Stimulated activated CD4-positive, alpha-beta T cell treated with anti-CD3 and anti-CD28 coated beads, Interleukin-15, amount 100 ng/mL, for 1 hour (primary cell): ENCODE measurements around the gene EVI5.

ENCODE experiments used
- DNase-seq, 2 donors: peaks; one replicate each; pipeline ENCODE4 v3.0.0-alpha.2; 2020; ENCODE audit warnings: low read depth in 1 of 2, low spot score in 1 of 2

Gene EVI5

GRCh38 chr1:92486251-92487077, 298.4 kb downstream of the EVI5 start, which contains the start of gene GFI1:
GFI1 (minus strand) TSS chr1:92486925; CDS start chr1:92483487, 3,438 bp downstream.
- peak in 1 of 2 donors; percentile 50 for DNase-seq

DNA sequence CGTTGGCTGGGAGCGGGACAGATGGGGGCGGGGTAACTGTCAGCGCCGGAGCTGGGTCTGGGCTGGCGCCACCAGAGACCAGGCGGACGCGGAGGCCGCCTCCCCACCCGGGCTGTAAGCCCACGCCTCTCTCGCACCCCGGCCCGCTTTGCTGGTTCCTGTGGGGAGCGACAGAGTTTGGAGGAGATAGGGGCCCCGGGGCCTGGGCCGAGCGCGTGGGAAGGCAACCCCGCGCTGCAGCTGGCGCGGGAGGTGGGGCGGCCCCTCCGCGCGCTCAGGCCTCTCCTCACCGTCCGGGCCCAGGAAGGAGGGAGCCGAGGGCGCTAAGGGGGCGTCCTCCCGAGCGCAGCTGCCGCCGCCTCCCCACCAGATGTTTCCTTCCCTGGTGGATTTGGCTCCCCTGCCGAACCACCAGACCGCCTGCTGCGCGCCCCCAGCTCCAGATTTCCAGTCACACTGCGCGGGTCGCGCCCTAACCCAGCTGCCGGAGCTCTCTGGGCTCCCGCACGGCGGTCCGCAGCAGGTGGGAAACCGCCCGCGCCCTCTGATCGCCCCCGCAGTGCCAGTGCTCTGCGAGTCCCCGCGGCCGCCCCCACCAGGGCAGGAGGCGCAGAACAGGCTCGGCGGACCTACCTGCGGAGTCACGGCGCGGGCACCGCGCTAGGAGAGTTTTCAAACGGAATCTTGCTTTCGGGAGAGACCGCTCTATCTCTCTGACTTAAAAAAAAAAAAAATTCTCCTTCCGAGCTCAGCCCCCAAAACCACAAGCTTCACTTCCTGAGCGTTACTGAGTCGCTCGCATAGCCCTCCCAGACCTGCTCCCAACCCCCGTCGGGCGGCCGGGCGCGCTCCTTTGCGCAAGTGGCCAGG, 299.3 kb downstream of the EVI5 start:
- DNase-seq, result peak; percentile 70 to 84

DNA sequence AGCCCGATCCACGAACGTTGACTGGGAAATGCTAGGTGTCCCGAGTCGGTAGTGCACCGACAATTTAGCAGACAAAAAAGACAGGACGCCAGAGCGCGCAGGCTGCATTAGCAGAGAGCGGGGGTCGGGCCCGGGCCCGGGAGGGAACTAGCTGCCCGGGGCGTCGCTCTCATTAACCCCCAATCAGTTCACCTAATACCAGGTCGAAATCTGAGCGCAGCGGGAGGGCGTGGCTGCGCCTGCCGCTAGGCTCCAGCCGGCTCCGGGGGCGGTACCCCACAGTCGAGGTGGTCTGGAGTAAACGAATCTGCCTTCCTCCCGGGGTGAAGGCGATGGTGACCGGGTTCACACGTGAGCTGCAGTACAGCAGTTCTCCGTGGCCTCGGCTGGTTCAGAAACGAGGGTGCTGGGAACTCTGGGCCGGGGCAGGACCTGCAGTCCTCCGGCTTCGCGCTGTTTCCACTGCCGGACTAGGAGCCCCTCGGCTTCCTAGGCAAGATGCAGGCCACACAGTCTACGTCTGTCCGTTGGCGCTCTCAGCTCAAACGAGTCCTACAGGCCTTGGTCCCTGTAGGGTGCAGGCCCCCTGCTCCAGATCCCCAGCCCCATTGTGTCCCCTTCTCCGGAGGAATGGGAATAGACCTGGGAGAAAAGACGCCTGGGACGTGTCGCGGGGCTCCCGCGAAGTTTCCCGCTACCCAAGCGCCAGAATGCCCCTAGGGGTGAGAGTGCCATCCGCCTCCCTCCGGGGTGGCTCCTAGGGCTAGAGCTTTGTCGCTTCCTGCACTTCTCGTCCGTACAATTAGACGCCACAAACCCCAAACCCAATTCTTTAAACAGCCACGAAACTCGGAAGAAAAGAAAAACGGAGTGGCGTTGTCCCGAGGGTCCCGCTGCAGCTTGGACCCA, 300.2 kb downstream of the EVI5 start:
- DNase-seq, result peak in 1 of 2 donors; percentile 70

DNA sequence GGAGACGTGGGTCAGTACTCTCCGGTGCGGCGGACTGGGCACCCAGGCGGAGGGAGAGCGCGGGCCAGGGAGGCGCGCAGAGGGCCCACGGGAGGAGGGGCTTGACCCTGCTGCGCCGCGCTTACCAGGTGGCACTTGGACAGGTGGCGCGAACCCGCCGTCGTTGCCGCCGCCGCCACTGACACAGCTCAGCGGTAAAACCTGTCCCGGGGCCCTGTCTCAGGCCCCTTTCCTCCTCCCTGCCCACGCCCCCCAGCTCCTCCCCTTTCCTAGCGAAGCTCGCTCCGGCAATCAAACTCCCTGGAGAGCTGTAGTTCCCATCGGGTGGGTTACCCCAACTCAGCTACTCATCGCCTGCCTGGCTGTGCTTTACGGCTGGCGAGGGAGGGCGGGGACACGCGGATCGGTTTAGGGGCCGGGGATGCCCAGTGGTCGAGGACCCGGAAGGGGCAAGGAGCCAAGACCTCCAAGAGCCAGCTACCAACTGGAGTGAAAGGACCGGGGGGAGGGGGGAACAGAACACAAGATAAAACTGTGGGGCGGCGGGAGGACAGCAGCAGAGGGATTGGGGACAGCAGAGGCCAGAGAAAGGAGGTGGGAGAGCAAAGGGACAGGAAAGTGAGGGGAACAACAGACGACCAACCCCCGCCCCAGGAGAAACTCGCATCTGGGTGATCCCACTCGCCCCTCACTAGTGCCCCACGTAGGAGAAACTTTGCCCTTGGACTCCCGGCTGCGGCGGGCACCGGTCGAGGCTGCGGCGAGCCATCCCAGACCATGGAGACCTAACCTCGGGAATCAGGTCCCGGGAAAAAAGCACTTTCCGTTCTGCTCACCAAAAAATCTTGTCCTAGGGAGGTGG, 301.1 kb downstream of the EVI5 start:
- DNase-seq, result peak in 1 of 2 donors; percentile 66

- no peak for DNase-seq
These were observed 302.0 kb downstream of the EVI5 start for GRCh38 chr1:92482665-92483609.

GRCh38 chr1:92481971-92482664, 302.8 kb downstream of the EVI5 start:
- no peak for DNase-seq

GRCh38 chr1:92481599-92481925, 303.3 kb downstream of the EVI5 start:
- no peak for DNase-seq

GRCh38 chr1:92480813-92481598, 303.9 kb downstream of the EVI5 start:
- DNase-seq, result no peak

- no peak for DNase-seq
These were observed 304.6 kb downstream of the EVI5 start for GRCh38 chr1:92480200-92480812.

DNA sequence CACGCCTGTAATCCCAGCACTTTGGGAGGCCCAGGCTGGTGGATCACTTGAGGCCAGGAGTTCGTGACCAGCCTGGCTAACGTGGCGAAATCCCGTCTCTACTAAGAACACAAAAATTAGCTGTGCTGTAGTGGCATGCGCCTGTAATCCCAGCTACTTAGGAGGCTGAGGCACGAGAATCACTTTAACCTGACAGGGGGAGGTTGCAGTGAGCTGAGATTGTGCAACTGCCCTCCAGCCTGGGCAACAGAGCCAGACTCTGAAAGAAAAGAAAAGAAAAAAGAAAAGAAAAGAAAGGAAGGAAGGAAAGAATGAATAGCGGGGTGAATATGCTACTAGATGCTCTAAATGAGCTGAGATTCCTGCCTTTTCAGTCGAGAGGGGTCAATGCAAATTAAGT, 305.3 kb downstream of the EVI5 start:
- DNase-seq, result no peak

DNA sequence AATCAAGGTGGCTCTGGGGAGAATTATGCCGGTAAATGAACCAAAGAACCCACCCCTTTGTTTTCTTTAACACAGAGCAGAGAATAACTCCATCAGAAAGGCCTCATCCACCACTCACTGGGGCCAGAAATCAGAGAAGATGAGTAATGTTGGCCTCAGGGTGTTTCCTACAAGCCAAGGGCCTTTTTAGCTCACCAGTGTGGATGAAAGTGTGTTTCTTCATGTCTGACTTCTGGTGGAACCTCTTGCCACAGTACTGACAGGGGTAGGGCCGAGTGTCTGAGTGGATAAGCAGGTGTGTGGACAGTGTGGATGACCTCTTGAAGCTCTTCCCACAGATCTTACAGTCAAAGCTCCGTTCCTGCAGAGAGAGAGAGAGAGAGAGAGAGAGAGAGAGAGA, 306.5 kb downstream of the EVI5 start:
- DNase-seq, result no peak

DNA sequence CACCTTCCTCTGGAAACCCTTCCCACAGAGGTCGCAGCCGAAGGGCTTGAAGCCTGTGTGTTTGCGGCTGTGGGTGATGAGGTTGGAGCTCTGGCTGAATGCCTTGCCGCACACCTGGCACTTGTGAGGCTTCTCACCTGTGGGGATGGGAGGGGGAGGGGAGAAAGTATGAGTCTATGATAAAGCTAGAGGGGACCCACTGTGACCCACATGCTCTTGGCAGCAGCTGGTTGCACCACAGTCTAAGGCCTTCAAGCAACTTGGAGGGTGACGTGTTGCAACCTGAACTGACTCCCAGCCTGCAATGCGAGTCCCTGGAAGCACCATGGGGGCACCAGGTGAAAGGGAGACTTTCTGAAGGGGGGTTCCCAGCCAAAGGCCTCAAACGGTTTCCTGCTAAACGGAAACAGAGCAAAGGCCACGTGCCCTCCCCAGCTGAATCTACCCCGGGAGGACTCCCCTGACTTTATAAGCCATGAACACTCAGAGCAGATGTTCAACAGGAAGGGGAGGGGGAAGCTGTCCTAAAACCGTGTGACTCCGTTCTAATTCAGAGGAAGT, 308.8 kb downstream of the EVI5 start:
- no peak for DNase-seq

DNA sequence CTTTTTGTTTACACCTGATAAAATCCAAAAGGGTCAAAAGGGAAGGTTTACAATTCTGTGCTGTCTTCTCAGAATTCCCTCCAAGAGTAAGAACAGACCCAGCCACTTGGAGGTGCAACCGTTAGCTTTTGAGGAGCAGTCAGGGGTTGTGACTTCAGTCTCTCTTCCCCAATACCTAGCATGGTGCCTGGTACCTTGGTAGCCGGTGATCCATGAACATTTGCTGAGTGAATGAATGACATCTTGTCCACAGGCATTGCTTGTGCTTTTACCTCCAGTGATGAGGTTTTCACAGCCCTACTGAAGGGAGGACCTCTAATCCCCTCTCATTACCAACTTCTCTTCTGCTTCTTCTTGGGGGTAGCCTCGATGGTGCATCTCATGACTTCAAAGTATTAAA, 309.9 kb downstream of the EVI5 start:
- DNase-seq, result no peak

DNA sequence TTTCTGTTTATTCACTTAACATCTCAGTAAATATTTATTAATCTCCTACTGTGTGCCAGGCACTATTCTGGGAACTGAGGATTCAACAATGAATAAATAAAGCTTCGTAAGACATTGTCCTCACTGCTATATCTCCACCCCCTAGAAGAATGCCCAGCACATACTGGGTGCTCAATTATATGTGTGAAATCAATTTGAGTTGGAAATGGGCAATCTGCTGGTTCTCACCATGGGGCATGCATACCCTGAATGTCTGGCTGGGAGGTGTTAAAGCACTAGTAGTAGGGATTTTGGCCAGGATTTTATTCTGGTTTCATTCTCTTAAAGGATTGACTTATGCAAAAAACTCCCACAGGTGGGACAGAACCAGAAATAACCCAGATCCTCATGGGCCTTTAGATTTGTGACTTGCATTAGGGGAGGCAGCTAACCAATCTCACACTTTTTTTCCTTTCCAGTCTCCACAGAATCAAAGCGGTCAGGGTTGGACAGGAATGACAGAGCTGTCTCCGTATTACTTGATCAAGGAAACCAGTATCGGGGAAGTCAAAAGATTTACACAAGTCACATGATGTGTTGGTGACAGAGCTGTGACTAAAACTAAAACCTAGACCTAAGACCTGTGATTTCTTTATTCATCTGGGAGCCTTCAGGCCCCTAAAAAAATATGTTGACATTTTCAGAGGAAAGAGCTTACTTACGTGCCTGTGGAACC, 311.0 kb downstream of the EVI5 start:
- no peak for DNase-seq

- DNase-seq, result no peak
These were observed 314.7 kb downstream of the EVI5 start for GRCh38 chr1:92470216-92470615.

DNA sequence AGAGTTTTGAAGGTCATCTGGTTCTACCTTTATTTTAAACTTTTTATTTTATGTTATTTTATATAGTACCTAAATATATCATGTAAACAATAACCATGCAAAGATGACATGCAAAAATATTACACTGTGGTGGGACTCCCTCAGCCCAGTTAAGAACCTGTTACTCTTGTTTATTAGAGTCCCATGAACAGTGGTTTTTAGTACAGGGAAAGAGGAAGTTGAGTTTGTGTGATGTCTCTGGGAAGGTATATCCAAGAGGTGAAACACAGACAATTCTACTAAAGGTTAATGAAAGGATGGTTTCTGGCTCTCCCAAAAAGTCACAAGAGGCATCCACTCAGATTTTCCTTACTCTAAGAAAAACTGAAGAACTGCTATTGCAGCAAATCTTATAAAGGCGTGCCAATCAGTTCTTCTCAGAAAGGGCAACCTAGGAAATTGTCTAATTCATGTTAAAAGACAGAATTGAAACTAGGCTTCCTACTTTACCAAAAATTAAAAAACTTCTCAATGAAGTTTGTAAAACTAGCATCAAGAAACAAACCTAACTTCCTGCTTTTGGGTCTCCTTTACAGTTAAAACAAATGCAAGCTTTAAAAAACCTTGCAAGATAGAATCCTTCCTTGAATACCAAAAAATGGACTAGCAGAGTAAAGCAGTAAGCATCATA, 318.1 kb downstream of the EVI5 start:
- DNase-seq, result no peak
